Parathyroid adenoma (tissue), 2 donors: ENCODE data around the gene OBP2B.

Source experiments
- H2AFZ ChIP-seq: fragments of 300-600 bp; sonication (generic); one replicate; pipeline ENCODE4 v1.7.0; 2017; ENCODE audit warnings: antibody characterized with exemption, mild to moderate bottlenecking
- H3K27ac ChIP-seq: fragments of 300-600 bp; sonication (generic); one replicate; pipeline ENCODE4 v1.7.0; 2017
- H3K27me3 ChIP-seq: fragments of 300-600 bp; sonication (generic); one replicate; pipeline ENCODE4 v1.7.0; 2017; ENCODE audit warnings: low read length; ENCODE audit not compliant: control insufficient read depth, insufficient read depth
- H3K36me3 ChIP-seq: fragments of 300-600 bp; sonication (generic); one replicate; pipeline ENCODE4 v1.7.0; 2017; ENCODE audit warnings: low read length; ENCODE audit not compliant: control insufficient read depth, insufficient read depth
- H3K4me1 ChIP-seq: fragments of 300-600 bp; sonication (generic); one replicate; pipeline ENCODE4 v1.7.0; 2017; ENCODE audit warnings: control low read depth
- H3K4me2 ChIP-seq: fragments of 300-600 bp; sonication (generic); one replicate; pipeline ENCODE4 v1.7.0; 2017; ENCODE audit warnings: low read length
- H3K4me3 ChIP-seq: fragments of 300-600 bp; sonication (generic); one replicate; pipeline ENCODE4 v1.7.0; 2017; ENCODE audit warnings: low read depth, low read length
- H3K79me2 ChIP-seq: fragments of 300-600 bp; sonication (generic); one replicate; pipeline ENCODE4 v1.7.0; 2017; ENCODE audit warnings: control low read depth
- H3K9ac ChIP-seq: fragments of 300-600 bp; sonication (generic); one replicate; pipeline ENCODE4 v1.7.0; 2017; ENCODE audit warnings: mild to moderate bottlenecking
- H3K9me3 ChIP-seq: fragments of 300-600 bp; sonication (generic); one replicate; pipeline ENCODE4 v1.7.0; 2017; ENCODE audit warnings: low read length; ENCODE audit not compliant: control insufficient read depth
- TF ChIP-seq, protein P1 (sequence below): fragments of 300-600 bp; sonication (generic); IDR thresholded peaks from one replicate; pipeline ENCODE4 v1.7.0; 2017; ENCODE audit warnings: antibody characterized with exemption, mild to moderate bottlenecking
- donor health status: primary hyperparathyroidism.

OBP2B gene

DNA sequence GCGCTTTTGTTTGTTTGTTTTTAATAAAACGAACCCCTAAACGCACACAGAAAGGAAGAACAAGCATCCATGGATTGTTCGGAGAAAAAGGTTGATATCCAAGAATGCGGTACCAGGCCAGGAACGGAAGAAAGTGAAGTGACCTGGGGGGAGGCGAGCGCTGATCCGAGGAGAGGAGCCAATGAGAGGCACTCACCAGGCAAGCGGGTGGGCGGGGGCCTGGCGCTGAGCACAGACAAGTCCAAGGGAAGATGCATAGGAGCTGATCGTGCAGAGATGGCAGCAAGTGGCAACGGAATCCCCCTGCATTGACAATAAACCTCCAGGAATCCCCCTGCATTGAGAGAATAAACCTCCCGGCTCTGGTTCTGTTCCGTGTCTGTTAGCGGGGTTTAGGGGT lies 8.4 kb downstream of the OBP2B start:
- TF ChIP-seq, protein P1, sequence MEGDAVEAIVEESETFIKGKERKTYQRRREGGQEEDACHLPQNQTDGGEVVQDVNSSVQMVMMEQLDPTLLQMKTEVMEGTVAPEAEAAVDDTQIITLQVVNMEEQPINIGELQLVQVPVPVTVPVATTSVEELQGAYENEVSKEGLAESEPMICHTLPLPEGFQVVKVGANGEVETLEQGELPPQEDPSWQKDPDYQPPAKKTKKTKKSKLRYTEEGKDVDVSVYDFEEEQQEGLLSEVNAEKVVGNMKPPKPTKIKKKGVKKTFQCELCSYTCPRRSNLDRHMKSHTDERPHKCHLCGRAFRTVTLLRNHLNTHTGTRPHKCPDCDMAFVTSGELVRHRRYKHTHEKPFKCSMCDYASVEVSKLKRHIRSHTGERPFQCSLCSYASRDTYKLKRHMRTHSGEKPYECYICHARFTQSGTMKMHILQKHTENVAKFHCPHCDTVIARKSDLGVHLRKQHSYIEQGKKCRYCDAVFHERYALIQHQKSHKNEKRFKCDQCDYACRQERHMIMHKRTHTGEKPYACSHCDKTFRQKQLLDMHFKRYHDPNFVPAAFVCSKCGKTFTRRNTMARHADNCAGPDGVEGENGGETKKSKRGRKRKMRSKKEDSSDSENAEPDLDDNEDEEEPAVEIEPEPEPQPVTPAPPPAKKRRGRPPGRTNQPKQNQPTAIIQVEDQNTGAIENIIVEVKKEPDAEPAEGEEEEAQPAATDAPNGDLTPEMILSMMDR = no peak
- no peaks in the 10 kb centered on the region for H3K9me3 ChIP-seq
- H3K4me2 ChIP-seq = no peak overlapping the region
- H3K27ac ChIP-seq = no peak overlapping the region
- H3K79me2 ChIP-seq = no peaks in the 10 kb centered on the region
- H3K27me3 ChIP-seq = no peaks in the 10 kb centered on the region
- no peak overlapping the region for H3K9ac ChIP-seq
- H3K4me3 ChIP-seq = no peak overlapping the region
- H3K36me3 ChIP-seq = no peaks in the 10 kb centered on the region
- no peaks in the 10 kb centered on the region for H3K4me1 ChIP-seq
- H2AFZ ChIP-seq = no peak overlapping the region

DNA sequence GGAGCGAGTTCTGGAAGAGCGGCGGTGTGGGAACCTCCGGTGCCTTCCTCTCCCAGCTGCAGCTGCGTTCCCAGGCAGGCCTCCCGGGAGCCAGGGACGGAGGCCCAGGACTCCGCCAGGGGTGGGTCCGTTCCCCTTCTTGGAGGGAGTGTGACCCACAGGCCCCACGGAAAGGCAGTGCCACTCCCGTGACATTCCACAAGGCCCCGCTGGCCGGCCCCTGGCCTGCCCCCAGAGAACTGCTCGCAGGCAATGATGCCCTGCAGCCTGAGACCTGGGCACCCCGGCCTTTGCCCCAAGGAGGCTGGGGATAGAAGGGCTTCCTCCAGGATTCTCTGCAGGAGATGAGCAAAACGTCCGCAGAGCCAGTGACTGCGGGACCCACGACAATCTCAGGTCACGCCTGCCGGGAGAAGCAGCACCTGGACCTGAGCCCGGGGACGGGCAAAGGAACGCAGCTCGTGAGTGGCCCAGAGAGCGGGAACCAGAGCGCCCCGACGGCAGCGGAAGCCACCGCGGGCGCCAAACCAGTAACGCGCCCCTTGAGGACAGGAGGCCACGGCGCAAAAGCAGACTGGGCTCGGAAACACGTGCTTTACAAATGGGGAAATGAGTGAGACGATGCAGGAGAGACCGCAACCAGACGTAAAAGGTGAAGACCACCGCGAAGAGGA lies 9.3 kb downstream of the OBP2B start:
- H3K4me1 ChIP-seq = no peaks in the 10 kb centered on the region
- no peaks in the 10 kb centered on the region for H3K27me3 ChIP-seq
- H3K36me3 ChIP-seq = no peaks in the 10 kb centered on the region
- H3K79me2 ChIP-seq = no peaks in the 10 kb centered on the region
- no peak overlapping the region for H3K4me3 ChIP-seq
- H2AFZ ChIP-seq = no peak overlapping the region
- H3K27ac ChIP-seq = no peak overlapping the region
- no peaks in the 10 kb centered on the region for H3K9me3 ChIP-seq
- H3K4me2 ChIP-seq = no peak overlapping the region
- no peak overlapping the region for H3K9ac ChIP-seq
- TF ChIP-seq, protein P1 = no peak

DNA sequence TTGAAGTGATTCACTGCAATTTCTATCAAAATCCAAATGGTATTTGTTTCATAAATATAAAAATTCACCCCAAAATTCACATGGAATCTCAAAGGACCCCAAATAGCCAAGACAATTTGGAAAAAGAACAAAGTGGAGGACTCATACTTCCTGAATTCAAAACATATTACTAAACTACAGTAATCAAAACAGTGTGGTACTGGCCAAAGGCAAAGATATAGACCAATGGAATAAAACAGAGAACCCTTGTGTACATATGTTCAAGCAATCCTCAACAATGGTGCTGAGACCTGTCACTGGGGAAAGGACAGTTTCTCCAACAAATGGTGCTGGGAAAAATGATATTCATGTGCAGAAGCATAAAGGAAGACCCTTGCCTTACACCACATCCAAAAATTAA lies 14.0 kb downstream of the OBP2B start:
- no peaks in the 10 kb centered on the region for H3K4me1 ChIP-seq
- no peak overlapping the region for H2AFZ ChIP-seq
- no peaks in the 10 kb centered on the region for H3K9me3 ChIP-seq
- H3K27ac ChIP-seq = no peak overlapping the region
- H3K4me3 ChIP-seq = no peak overlapping the region
- H3K79me2 ChIP-seq = no peaks in the 10 kb centered on the region
- no peak overlapping the region for H3K9ac ChIP-seq
- TF ChIP-seq, protein P1 = no peak
- H3K36me3 ChIP-seq = no peaks in the 10 kb centered on the region
- H3K4me2 ChIP-seq = no peak overlapping the region
- no peaks in the 10 kb centered on the region for H3K27me3 ChIP-seq

DNA sequence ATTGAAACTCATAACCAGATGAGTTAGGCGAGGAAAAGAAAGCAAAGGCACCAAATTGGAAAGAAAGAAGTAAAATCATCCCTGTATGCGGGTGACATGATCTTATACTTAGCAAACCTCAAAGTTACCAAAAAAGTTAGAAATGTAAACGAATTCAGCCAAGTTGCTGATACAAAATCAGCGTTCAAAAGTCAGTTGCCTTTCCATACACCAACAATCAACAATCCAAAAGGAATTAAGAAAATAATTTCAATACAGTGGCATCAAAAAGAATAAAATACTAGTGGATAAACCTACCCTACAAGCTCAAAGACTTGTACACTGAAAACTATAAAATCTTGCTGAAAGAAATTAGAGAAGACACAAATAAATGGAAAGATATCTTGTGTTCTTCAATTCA lies 14.5 kb downstream of the OBP2B start:
- H3K4me2 ChIP-seq = no peak overlapping the region

More for the DNA sequence above, 14.5 kb downstream of the OBP2B start:
- Histone ChIP-seq H3K9ac (no peak overlapping the region), H3K4me3 (no peak overlapping the region), H2AFZ (no peak overlapping the region), H3K4me1 (no peaks in the 10 kb centered on the region), H3K36me3 (no peaks in the 10 kb centered on the region), H3K27me3 (no peaks in the 10 kb centered on the region), H3K9me3 (no peaks in the 10 kb centered on the region), H3K79me2 (no peaks in the 10 kb centered on the region), H3K27ac (no peak overlapping the region)
- TF ChIP-seq, protein P1 = no peak
